ENCODE measurements around the gene KIF21B.

Gene KIF21B, protein sequence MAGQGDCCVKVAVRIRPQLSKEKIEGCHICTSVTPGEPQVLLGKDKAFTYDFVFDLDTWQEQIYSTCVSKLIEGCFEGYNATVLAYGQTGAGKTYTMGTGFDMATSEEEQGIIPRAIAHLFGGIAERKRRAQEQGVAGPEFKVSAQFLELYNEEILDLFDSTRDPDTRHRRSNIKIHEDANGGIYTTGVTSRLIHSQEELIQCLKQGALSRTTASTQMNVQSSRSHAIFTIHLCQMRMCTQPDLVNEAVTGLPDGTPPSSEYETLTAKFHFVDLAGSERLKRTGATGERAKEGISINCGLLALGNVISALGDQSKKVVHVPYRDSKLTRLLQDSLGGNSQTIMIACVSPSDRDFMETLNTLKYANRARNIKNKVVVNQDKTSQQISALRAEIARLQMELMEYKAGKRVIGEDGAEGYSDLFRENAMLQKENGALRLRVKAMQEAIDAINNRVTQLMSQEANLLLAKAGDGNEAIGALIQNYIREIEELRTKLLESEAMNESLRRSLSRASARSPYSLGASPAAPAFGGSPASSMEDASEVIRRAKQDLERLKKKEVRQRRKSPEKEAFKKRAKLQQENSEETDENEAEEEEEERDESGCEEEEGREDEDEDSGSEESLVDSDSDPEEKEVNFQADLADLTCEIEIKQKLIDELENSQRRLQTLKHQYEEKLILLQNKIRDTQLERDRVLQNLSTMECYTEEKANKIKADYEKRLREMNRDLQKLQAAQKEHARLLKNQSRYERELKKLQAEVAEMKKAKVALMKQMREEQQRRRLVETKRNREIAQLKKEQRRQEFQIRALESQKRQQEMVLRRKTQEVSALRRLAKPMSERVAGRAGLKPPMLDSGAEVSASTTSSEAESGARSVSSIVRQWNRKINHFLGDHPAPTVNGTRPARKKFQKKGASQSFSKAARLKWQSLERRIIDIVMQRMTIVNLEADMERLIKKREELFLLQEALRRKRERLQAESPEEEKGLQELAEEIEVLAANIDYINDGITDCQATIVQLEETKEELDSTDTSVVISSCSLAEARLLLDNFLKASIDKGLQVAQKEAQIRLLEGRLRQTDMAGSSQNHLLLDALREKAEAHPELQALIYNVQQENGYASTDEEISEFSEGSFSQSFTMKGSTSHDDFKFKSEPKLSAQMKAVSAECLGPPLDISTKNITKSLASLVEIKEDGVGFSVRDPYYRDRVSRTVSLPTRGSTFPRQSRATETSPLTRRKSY (N-terminal part only)

DNA sequence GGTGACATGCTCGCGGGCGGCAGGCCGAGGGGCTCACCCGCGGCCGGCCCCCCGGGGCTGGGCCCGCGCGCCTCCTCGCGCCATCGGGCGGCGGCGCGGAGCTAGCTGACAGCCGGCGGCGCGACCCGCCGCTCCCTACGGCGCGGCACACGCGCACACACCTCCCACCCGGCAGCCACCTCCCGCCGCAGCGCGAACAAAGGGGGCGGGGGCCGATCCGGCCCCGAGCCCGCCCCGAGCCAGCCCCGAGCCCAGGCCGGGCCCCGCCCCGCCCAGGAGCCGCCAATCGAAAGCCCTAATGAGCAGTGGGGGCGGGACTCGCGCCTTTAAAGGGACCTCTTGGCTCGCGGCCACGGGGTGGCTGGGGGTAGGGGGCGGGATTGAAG lies at the start of gene KIF21B:
Gene KIF21B (minus strand): TSS at position 198 of the 386 bp plus-strand sequence. CDS start 331 bp downstream, outside the sequence.
- DNase-seq = peak; percentile 73

DNA sequence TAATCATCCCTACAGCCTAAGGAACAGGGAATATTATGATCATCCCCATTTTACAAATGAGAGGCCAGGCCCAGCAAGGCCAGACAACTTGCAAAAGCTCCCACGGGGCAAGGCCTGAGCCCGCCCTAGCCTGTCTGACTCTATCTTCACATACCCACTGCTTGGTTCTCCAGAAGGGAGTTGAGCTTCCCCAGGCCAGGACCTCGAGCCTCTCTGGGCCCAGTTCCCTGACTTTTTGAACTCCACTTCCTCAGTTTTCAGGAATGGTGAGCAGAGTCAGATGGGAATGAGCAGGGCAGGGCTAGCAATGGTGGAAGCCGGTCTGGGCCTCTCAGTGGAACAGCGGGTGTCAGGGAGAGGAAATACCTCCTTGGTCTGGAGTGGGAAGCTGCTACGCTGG lies 49.4 kb upstream of the KIF21B start:
- no peak for DNase-seq

DNA sequence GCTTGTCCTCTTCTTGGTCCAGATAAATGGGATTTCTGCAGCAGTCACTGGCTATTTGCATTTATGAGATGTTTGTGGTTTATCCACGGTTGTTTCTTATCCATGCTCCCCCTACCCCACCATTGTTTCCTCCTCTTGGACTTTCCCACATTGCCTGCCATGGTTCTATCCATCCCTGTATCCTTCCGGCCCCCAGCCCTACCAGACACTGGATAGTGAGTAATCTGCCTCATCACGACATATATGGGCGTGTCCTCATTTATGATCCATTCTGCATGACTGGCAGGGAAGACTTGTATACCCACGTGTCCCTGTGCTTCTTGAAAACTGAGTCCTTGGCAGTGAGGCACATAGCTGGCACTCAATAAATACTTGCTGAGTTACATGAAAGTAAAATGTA lies 48.6 kb upstream of the KIF21B start:
- DNase-seq = no peak

DNA sequence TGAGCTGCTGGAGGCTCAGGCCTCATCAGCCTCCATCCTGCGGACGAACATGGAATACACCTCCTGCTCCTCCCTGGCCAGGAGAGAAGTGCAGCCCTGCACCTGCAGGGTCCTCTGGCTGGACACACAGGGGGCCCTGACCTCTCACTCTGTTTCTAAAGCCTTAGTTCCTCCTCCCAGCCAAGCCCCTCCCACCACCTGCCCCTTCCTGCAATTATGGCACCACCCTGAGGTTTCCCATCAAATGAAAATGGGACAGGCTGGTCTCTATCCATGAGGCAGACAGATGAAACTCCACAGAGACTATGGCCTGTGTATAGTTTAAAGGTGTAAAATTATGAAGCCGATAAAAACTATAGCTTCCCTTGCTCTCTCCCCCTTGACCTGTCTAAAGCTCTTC lies 46.1 kb upstream of the KIF21B start:
- DNase-seq = no peak

DNA sequence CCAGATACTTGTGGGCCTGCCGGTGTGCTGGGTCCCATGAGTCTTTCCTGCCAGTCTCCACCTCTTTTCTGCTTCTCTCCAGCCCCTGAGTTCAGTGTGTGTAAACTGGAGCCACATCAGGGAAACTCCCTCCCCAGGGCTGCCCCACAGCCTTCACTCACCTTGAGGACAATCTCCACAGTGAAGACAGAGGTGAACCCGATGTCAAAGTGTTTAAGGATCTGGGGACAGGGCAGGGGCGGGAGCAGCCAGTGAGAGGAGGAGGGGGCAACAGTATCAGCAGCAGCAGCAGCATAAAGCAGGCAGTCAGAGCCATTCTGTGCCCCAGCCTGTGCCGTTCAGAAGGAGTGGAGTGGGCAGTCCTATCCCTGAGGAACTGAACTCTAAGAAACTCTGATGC lies 45.5 kb upstream of the KIF21B start:
- no peak for DNase-seq

DNA sequence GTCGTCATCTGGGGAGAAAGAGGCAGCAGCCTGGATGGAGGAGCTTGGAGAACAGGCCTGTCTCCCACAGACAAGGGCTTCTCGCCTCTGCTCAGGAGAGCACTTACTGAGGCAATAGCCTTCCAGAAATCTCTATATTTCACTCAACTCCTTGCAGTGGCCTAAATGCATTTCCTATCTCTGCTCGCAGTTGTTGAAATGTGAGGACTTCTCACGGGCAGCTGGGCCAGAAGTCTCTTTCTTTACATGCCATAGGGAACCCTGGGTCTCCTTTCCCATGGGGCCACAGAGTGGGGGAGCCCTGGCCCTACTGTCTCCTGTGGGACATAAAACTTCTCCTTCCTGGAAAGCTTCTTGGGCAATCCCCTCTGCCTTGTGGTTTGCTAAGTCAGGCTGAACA lies 43.5 kb upstream of the KIF21B start:
- DNase-seq = no peak

DNA sequence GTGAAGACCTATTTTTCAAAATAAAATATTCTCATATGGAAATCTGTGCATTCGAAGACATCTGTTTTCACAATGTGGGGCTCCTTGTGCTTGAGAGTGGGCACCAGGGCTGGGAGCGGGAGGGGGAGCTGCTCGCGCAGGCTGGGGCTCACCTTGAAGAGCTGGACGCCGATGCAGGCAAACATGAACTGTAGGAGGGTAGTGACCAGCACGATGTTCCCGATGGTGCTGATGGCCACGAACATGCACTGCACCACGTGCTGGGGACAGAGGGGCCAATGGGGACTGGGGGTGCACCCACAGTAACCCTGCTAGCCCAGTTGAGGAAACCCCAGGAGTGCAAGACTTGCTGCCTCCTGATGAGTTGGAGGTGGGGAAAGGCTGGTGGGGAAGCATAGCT lies 42.2 kb upstream of the KIF21B start:
- DNase-seq = no peak

DNA sequence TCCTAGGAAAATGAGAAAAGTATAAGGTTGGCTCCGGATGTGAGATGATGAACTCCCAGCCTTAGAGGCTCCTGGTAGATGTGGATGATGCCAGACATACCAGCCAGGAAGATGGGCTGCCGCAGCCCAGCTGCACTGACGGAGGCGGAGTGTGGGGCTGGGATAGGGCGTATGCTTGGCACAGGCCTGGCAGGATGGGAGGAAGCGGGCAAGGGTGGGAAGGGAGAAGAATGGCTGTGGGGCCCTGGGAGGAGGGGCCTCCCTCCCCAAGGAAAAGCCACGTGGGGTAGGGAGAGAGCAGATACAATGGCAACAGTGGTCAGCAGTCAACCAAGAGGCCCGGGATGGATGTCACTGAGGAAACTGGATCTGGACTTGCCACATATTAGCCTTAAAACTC lies 41.3 kb upstream of the KIF21B start:
- DNase-seq = no peak

DNA sequence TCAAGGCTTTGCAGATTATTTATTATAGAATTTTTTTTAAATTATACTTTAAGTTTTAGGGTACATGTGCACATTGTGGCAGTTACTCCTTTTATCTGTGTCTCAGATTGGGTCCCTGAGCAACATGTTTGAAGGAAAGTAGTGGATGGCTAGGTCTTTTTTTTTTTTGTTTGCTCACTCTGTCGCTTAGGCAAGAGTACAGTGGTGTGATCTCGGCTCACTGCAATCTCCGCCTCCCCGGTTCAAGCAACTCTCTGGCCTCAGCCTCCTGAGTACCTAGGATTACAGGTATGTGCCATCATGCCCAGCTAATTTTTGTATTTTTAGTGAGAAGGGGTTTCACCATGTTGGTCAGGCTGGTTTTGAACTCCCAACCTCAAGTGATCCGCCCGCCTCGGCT lies 39.6 kb upstream of the KIF21B start:
- no peak for DNase-seq

DNA sequence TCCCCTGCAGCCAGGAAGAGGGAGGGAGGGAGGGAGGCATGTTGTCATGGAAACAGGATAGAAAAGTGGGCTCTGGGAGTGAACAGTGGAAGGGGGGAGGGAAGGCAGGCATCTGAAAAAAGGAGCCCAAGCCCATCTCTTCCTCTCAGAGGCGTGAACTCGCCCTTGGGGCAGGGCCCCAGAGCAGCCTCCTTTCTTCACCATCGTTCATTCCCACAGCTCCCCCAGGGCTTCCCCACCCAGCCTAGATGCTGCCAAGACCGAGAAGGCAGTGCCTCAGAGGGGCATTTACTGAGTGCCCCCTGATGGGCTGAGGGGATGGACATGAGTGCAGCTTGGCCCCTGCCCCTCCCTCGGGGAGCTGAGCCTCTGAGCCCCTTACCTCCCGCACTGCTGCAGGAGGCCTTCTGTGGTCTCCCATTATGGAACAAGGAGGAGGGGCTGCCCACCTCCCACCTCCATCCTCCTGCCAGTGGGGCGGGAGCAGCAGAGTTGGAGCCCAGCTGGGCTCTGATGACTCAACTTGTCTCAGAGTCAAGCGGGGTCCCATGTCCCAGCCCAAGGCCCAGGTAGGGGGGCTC lies 39.1 kb upstream of the KIF21B start:
- DNase-seq = no peak

DNA sequence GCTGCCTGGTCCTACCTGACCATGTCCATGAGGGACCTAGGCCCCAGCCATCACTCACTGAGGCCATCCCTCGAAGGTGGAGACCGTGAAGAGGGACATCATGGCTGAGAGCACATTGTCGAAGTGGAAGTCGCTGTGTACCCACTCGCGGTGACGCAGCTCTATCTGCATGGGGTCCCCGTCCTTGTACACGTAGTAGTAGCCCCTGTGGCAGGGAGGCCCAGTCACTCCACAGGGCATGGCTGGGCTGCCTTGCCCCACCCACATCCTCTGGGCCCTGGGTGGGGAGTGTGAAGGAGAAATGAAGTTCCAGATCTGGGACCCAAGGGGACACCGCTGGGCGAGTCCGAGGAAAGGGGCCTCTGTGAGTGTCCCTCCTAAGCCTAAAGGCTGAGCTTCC lies 38.4 kb upstream of the KIF21B start:
- no peak for DNase-seq

DNA sequence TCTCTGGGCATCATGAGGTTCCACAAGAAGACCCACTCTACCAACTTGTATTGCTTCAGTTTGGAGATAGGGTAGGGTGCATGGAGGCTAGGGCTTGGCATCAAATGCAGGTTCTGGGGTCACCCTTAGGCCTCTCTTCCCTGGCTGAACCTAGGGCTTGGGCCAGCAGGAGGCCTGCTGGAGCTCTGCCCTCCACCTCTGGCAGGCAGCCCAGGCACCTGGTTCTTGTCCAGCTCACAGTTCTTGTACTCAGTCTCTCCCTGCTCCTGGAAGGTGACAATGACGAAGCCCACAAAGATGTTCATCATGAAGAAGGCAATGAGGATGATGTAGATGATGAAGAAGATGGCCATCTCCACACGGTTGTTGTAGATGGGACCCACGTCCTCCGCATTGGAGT lies 37.5 kb upstream of the KIF21B start:
- DNase-seq = no peak

DNA sequence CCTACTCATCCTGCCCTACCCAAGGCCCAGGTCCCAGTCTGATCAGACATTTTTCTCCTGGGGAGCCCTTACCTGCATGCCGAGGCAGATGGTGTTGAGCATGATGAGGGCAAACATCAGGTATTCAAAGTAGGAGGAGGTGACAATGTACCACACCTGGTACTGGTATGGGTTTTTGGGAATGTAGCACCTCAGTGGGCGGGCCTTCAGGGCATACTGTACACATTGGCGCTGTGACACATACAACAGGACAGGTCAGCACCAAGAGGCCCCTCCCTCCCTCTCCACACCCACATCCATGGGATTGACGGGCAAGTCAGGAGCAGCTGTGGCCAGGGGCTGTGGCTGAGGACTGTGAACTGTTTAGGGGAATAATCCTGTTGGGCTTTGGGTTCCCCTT lies 37.1 kb upstream of the KIF21B start:
- no peak for DNase-seq

DNA sequence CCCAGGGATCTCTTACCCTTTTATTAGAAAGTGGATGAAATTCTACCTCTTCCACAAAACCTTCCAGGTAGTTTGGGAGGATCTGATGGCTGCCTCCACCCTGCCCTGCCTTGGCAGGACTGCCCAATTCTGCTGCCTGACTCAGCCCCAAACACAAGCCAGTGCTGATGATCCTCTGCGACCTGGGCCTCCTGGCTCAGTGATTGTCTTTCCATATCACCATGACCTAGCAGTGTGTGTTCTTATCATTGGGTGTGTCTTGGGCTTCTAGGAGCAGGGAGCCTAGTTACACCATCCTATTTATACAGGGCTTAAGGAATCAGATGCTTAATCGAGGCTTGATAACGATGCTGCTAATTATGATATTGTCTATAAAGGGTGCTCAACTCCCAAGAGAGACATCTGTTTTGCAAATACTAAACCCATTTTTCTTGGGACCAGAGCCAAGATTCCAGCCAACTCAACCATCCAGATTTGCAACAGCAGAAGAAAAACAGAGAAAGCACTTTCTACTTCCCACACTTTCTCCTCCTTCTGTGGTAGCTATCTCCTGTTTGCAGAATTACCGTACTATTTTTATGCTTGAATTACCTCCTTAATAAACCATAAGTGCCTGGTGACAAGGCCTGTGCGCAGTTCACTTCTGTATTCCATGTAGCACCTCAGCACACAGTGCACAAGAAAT lies 36.5 kb upstream of the KIF21B start:
- DNase-seq = no peak

DNA sequence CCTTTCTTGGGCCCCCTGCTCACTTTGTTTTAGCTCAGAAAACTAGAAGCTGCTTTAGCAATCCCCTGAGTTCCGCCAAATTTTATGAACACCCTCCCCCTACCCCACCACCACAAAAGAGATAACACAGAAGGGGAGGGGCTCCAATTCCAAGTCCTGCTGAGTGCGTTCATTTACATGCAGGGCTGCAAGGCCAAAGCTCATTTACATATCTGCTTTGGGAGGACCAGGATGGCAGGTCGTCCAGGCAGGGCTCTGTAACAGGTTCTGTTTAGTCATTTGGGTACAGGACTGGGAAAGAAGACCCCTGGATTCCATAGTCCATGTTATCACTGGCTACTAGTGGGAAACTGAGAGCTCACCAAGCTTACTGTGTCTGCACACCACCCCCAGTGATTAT lies 35.9 kb upstream of the KIF21B start:
- DNase-seq = no peak

DNA sequence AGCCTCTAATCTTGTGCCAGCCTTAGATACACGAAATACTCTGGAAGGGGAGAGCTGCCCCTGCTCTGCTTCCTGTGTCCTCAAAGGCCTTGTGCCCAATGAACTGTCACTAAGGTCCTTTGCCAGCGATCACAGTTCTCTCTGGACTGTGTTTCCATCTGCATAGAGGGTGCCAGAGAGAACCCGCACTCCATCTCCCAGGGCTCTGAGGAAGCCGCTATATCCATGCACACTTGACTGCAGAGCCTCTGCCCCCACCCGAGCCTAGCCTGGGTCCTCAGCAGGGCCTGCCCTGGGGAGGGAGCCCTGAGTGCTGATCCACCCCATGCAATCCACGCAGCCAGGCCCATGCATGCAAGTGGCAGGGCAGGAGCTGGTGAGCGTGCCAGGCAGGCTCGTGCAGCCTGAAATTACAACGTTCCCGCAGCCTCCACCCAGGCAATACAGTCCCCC lies 30.6 kb upstream of the KIF21B start:
- DNase-seq = no peak

DNA sequence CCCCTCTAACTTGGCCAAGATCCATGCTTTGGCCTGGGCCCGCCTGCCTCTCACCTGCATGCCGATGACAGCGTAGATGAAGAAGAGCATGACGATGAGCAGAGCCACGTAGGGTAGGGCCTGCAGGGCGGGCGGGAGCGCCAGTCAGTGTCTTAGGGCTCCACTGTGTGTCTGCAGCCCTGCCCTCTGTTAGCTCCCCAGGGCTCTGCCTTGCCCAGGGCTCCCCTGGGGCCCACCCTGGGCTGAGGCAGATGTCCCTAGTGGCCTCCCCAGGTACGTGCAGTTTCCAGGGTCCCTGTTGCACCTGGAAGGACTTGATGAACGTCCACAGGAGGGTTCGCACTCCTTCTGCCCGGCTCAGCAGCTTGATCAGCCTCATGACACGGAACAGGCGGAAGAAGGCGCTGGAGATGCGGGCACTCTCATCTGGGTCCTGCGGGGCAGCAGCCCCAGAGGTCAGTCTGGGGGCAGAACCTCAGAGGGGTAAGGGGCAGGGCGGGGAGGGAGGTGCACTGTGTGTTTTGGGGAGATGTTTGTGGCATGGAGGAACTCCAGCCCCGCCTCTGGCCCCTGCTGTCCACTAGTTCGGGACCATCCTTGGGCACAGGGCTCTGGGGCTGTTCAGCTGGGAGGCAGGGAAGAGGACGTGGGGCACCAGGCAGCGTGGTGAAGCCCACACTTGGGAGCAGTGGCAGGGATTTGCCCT lies 29.8 kb upstream of the KIF21B start:
- no peak for DNase-seq

DNA sequence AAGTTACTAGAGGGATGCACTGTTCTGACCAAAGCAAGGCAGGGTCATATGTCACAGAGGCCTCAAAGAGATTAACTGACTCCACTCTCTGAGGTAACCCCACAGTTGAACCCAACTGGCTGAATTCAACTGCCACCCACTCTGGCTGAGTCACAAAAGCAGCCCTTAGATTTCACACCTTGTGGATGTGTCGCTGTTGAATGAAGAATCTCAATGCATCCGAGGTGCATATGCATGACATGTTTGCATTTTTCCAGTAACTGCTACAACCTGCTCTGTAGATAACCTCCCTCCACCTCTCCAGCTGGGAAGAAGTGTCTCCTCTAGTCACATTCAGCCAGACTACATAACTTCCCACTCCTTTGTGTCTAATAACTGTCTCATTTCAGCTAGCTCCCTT lies 27.9 kb upstream of the KIF21B start:
- DNase-seq = no peak

DNA sequence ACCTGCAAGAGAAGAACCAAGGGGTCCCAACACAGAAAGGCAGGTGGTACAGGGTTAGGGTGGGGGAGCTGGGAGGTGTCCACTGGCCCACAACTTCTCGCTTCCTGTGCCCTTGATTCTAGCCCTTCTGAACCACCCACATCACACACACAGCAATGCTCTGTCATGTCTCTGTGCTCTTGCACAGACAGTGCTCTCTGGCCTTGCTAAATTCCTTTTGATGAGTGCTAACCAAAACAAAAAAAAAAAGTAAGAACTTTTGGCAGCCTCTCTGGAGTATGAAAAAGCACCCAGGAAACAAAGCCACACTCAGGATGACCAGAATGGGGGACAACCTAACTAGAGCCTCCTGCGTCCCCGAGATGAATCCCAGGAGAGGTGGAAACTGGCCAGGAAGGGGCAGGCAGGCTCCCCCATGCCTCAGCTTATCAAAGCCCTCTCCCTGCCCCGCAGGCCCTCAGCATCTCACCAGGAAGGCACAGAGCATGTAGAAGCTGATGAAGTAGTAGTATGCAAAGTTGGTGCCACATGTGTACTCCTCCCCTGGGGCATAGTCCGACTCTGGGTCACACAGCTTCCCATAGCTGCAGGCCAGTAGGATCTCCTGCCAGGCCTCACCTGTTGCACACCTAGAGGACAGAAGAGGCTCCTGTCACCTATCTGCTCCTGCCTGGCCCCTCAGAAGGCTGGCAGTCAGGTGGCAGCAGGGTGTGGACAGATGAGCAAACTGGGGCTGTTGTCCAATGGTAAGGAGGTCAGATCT lies 27.2 kb upstream of the KIF21B start:
- no peak for DNase-seq

DNA sequence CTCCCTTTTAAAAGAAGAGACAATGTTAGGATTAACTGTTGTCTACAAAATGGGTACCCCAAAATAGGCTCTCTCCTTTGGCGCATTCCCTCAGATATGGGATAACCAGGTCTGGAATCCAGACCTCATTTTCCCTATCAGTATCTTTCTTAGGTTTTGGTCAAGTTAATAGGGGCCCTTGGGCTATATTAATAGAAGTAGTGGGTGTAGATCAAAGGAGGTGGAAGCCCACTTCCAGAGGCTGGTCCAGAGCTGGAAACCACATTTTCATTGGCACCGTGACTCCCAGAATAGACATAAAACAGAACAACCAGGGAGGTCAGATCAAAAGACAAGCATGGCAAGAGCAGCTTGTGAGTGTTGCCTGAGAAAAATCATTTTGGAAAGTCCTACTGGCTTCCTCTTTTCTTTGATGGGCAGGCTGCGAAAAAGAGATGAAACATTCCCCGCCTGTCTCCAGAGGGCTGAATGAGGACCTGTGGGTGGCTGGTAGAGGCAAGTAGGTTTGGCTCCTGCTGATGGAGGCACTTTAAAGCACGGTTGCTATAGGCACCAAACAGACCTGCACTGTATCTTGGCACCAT lies 25.8 kb upstream of the KIF21B start:
- DNase-seq = no peak

DNA sequence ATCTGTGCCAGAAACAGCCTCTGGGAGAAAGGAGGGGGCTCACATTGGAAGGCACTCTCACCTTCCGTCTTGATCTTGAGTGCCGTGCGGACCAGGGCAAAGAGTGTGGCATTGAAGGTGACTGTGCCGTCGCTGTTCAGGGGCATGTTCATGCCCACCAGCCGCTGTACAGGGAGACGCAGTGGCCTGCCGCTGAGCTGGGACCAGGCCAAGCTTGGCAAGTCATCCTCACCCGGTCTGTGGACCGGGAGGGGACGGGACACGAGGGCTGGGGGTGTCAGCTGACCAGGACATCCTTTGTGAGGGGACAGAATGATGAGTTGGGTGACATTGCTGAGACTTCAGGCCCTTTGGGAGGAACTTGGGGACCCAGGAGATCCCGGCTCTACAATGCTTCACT lies 25.0 kb upstream of the KIF21B start:
- DNase-seq = no peak

Data from hematopoietic multipotent progenitor cell treated with erythropoietin and hydrocortisone succinate and interleukin-3 and kit ligand, for 8 days (in vitro differentiated cells).